ENCODE data around the gene U2AF1L4. TPM values are rescaled to one million over a fixed set of nuclear protein-coding genes. Genes with fewer than 3 reads are reported as not detected.
A peak's percentile ranks its signal among the peaks of the same experiment; 100 is the strongest.
"Not testable (repeated sequence)": the region's sequence is repeated elsewhere in the genome, so short reads cannot be mapped to it uniquely, and the experiment has no call there.

The U2AF1L4 gene
- total RNA-seq, 4 donors from 2014 or later = 18.8 to 45.5 (median 21.9) TPM

DNA sequence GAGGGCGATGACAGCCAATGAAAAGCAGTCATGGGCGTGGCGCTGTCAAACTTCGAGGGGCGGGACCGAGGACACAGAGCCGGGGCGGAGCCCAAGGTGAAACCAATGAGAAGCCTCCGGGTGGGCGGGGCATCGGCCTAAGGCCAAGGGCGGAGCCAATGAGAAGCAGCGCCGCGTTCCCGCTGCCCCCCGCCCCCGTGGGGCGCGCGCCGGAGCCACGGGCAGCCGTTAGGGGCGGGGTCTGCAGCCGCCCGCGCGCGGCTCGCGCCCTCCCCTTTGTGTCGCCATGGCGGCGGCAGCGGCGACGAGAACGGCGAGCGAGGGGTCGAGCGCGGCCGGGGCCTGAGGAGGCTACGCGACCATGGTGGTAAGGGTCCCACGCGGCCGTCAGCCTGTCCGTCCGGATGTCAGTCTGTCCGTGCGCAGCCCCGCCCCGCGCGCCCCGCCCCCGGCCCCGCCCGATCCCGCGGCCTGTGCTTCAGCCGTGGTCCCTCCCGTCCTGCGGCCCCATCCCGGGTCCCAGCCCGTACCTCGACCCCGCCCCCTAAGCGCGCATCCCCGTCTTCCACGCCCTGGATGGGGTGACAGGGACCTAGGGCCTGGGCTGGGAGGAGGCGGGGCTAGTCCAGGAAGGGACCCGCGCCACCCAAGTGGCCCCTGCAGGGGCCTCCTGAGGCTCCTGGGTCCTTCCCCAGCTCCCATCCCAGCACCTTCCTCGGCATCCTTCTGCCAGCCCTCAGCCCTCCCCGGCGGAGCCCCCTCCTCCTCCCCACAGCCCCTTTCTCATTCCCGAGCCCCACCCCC lies 30.3 kb upstream of the U2AF1L4 start, which contains the start of gene ARHGAP33:
Gene ARHGAP33 (plus strand): TSS at position 267 of the 804 bp plus-strand sequence. CDS start 95 bp downstream, at position 362.
- peak; percentile 99 to 100 for DNase-seq (ENCODE audit: low spot score in 2 of 2)
- H3K9me3 ChIP-seq = no peaks in the 10 kb centered on the region
- WGBS = under 1% methylated on average over 28 of the region's 82 CpGs
- peaks cover 11% of the 10 kb centered on the region for H3K36me3 ChIP-seq
- no peak for TF ChIP-seq POLR2A (IDR thresholded peaks at IDR 0.05)
- TF ChIP-seq POLR2AphosphoS5 (IDR thresholded peaks at IDR 0.05) = no peak
- TF ChIP-seq, protein P1, sequence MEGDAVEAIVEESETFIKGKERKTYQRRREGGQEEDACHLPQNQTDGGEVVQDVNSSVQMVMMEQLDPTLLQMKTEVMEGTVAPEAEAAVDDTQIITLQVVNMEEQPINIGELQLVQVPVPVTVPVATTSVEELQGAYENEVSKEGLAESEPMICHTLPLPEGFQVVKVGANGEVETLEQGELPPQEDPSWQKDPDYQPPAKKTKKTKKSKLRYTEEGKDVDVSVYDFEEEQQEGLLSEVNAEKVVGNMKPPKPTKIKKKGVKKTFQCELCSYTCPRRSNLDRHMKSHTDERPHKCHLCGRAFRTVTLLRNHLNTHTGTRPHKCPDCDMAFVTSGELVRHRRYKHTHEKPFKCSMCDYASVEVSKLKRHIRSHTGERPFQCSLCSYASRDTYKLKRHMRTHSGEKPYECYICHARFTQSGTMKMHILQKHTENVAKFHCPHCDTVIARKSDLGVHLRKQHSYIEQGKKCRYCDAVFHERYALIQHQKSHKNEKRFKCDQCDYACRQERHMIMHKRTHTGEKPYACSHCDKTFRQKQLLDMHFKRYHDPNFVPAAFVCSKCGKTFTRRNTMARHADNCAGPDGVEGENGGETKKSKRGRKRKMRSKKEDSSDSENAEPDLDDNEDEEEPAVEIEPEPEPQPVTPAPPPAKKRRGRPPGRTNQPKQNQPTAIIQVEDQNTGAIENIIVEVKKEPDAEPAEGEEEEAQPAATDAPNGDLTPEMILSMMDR (IDR thresholded peaks at IDR 0.05) = no peak
- no peak for TF ChIP-seq EP300 (IDR thresholded peaks at IDR 0.05)
- no peaks in the 10 kb centered on the region for H3K27me3 ChIP-seq
- peak within 1 kb of the TSS; percentile 86 for H3K4me3 ChIP-seq
- H3K4me1 ChIP-seq = peaks cover 18% of the 10 kb centered on the region
- H3K27ac ChIP-seq = no peak within 1 kb of the TSS

DNA sequence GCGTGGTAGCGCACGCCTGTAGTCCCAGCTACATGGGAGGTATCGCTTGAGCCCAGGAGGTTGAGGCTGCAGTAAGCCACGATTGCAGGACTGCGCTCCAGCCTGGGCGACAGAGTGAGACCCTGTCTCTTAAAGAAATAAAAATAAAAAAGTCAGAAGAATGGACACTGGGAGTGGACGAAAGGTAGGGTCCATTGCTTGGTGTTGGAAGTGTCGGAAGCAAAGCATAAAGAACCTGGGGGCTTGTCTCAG lies 29.8 kb upstream of the U2AF1L4 start:
- Histone ChIP-seq H3K9me3 (no peaks in the 10 kb centered on the region), H3K4me3 (peak overlapping the region; percentile 86), H3K4me1 (peaks cover 18% of the 10 kb centered on the region), H3K27me3 (no peaks in the 10 kb centered on the region), H3K36me3 (peaks cover 6% of the 10 kb centered on the region), H3K27ac (no peak overlapping the region)
- WGBS = 7% methylated on average over 9 of the region's 9 CpGs
- TF ChIP-seq POLR2AphosphoS5 (IDR thresholded peaks at IDR 0.05) = no peak
- no peak for TF ChIP-seq POLR2A (IDR thresholded peaks at IDR 0.05)
- TF ChIP-seq, protein P1 (IDR thresholded peaks at IDR 0.05) = no peak
- no peak for TF ChIP-seq EP300 (IDR thresholded peaks at IDR 0.05)
- no peak for DNase-seq (ENCODE audit: low spot score in 2 of 2)

DNA sequence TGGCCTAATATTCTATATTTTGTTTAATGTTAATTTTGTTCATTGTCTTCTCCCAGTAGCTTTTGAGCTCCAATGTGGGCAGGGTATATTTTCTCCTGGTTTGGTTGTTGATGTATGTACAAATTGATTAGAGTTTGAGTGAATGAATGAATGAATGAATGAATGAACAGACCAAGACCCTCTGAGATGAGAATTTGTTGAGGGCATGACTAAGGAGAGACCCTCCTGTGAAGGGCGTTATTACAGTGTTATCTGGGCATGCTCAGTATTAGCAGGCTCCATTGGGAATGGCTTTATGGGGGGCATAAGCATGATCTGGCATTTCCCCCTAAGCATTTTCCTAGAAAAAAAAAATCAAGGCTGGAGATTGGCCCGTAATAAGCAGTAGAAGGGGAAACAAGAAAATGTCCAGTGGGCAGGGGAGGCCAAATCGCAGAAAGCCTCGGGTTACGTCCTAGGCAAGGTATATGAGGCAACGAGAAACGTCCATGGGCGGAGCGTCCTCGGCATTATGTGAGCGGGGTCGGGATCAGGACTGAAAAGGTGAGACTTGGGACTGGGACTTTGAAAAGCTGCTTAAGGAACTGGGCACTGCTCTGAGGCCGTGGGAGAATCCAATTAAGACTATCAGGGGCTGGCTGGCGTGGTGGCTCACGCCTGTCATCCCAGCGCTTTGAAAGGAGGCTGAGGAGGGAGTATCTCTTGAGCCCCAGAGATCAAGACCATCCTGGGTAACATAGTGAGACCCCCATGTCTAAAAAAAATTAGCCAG lies 29.2 kb upstream of the U2AF1L4 start:
- peaks cover 3% of the 10 kb centered on the region for H3K36me3 ChIP-seq
- H3K27ac ChIP-seq = no peak overlapping the region
- 43% methylated on average over 16 of the region's 16 CpGs for WGBS
- no peaks in the 10 kb centered on the region for H3K9me3 ChIP-seq
- H3K4me1 ChIP-seq = peaks cover 18% of the 10 kb centered on the region
- no peaks in the 10 kb centered on the region for H3K27me3 ChIP-seq
- H3K4me3 ChIP-seq = peak overlapping the region; percentile 86
- TF ChIP-seq POLR2A (IDR thresholded peaks at IDR 0.05) = no peak
- TF ChIP-seq POLR2AphosphoS5 (IDR thresholded peaks at IDR 0.05) = no peak
- no peak for TF ChIP-seq EP300 (IDR thresholded peaks at IDR 0.05)
- TF ChIP-seq, protein P1 (IDR thresholded peaks at IDR 0.05) = no peak
- DNase-seq (ENCODE audit: low spot score in 2 of 2) = no peak

DNA sequence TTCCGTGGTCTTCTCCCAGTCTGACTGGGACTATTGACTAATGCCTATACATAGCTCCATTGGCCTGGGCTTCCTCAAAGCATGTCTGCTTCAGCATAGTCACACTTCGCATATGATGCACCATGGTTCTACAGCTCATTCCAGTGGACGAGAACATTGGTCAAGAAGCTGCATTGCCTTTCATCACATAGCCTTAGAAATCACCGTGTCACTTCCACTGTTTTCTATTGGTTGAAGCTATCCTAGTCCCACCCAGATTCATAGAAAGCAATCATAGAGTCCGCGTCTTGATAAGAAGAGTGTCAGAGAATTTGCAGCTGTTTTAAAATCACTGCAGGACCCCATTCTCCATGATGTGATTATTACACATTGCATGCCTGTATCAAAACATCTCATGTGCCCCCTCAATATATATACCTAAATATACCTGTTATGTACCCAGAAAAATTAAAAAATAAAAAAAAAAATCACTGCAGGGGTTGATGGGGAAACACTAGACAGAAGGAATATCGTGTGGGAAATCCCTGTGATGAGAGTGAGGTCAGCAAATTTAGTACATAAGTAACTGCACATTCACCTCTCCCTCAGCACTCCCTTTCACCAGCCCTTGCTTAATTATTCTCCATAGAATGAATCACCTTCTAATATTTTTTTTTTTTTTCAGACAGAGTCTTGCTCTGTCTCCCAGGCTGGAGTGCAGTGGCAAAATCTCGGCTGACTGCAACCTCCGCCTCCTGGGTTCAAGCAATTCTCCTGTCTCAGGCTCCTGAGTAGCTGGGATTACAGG lies 28.0 kb upstream of the U2AF1L4 start:
- Histone ChIP-seq H3K9me3 (no peaks in the 10 kb centered on the region), H3K27ac (no peak overlapping the region), H3K4me3 (no peak overlapping the region), H3K36me3 (peaks cover 6% of the 10 kb centered on the region), H3K4me1 (peaks cover 18% of the 10 kb centered on the region), H3K27me3 (no peaks in the 10 kb centered on the region)
- TF ChIP-seq EP300 (IDR thresholded peaks at IDR 0.05) = no peak
- TF ChIP-seq, protein P1 (IDR thresholded peaks at IDR 0.05) = no peak
- TF ChIP-seq POLR2A (IDR thresholded peaks at IDR 0.05) = no peak
- 59% methylated on average over 9 of the region's 9 CpGs for WGBS
- no peak for DNase-seq (ENCODE audit: low spot score in 2 of 2)

DNA sequence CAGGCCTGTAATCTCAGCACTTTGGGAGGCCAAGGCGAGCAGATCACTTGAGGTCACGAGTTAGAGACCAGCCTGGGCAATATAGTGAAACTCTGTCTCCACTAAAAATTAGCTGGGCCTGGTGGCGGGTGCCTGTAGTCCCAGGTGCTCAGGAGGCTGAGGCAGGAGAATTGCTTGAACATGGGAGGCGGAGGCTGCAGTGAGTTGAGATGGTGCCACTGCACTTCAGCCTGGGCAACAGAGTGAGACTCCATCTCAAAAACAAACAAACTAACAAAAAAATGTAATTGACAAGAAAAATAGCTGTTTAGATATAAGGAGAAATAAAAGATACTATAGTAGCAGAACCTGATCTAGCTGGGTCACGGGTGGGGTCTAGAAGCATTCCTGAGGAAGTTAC lies 27.1 kb upstream of the U2AF1L4 start:
- not testable (repeated sequence) for H3K27me3 ChIP-seq; DNase-seq (ENCODE audit: low spot score in 2 of 2); H3K9me3 ChIP-seq; H3K27ac ChIP-seq; H3K4me3 ChIP-seq
- peaks cover 14% of the 10 kb centered on the region for H3K36me3 ChIP-seq
- 88% methylated on average over 5 of the region's 5 CpGs for WGBS
- peaks cover 18% of the 10 kb centered on the region for H3K4me1 ChIP-seq
